ENCODE measurements around the gene GJE1.

- TF ChIP-seq CTCF (IDR thresholded peaks at IDR 0.05; ENCODE audit: poor library complexity) (no peak), EZH2 (IDR thresholded peaks at IDR 0.05; ENCODE audit: borderline replicate concordance) (no peak), EZH2phosphoT487 (IDR thresholded peaks at IDR 0.05; ENCODE audit: low read depth, severe bottlenecking, unreplicated experiment) (no peak)
Measured at GRCh38 chr6:142184307-142184706, 51.6 kb downstream of the GJE1 start.

All from hepatocyte (in vitro differentiated cells).